Activated T-helper 2 cell treated with anti-CD3 and anti-CD28 coated beads, Interferon-gamma antibody, Interleukin-2, Interleukin-4, amounts not matched to agents 10 μg/mL and 5 μg/mL and 100 μg/mL, durations not matched to agents 14 hours and 24 hours and 36 hours (primary cell): ENCODE data around the gene SACM1L. TPM values are rescaled to one million over a fixed set of nuclear protein-coding genes. Genes with fewer than 3 reads are reported as not detected.

ENCODE experiments used
- DNase-seq: peaks from one replicate; pipeline ENCODE4 v3.0.0; 2021; ENCODE audit warnings: low spot score
- H3K27ac Mint-ChIP-seq: one replicate; pipeline ENCODE4 v1.8.0; 2021; ENCODE audit warnings: mixed read lengths
- H3K27me3 Mint-ChIP-seq: one replicate; pipeline ENCODE4 v1.8.0; 2021; ENCODE audit warnings: low read depth, mixed read lengths
- H3K36me3 Mint-ChIP-seq: one replicate; pipeline ENCODE4 v1.8.0; 2021; ENCODE audit warnings: low read depth, mixed read lengths
- H3K4me1 Mint-ChIP-seq: one replicate; pipeline ENCODE4 v1.8.0; 2021; ENCODE audit warnings: low read depth, mixed read lengths
- H3K4me3 Mint-ChIP-seq: one replicate; pipeline ENCODE4 v1.8.0; 2021; ENCODE audit warnings: low read depth, mild to moderate bottlenecking, moderate library complexity, mixed read lengths
- H3K9me3 Mint-ChIP-seq: one replicate; pipeline ENCODE4 v1.8.0; 2021; ENCODE audit warnings: mixed read lengths
- intact Hi-C: fragments of 100-400 bp; cut with micrococcal nuclease; formaldehyde crosslinking; loops from one replicate; pipeline ENCODE4 v1.15.1; 2023
- total RNA-seq: library from RNA; stranded (reverse); gene quantifications from 2 replicates; pipeline ENCODE4 v1.2.3, GENCODE V29; 2022

SACM1L gene
- total RNA-seq, 1 donor from 2014 or later: 105 TPM

- Mint-ChIP-seq H3K4me1 (peaks cover 11% of the 10 kb centered on the region), H3K9me3 (no peaks in the 10 kb centered on the region), H3K36me3 (no peaks in the 10 kb centered on the region), H3K27ac (no peak overlapping the region), H3K4me3 (no peak overlapping the region), H3K27me3 (peaks cover 49% of the 10 kb centered on the region)
- intact Hi-C loops: no loop called here
- no peak for DNase-seq
These were observed 85.7 kb downstream of the SACM1L start for GRCh38 chr3:45774581-45775521.

GRCh38 chr3:45775571-45776300, 86.5 kb downstream of the SACM1L start:
- intact Hi-C loops: no loop called here
- Mint-ChIP-seq H3K9me3 (no peaks in the 10 kb centered on the region), H3K4me1 (peaks cover 11% of the 10 kb centered on the region), H3K36me3 (no peaks in the 10 kb centered on the region), H3K27ac (no peak overlapping the region), H3K27me3 (peaks cover 40% of the 10 kb centered on the region), H3K4me3 (no peak overlapping the region)
- no peak for DNase-seq

GRCh38 chr3:45776301-45776595, 87.1 kb downstream of the SACM1L start:
- DNase-seq: no peak
- no peaks in the 10 kb centered on the region for H3K9me3 Mint-ChIP-seq
- no peak overlapping the region for H3K4me3 Mint-ChIP-seq
- peaks cover 11% of the 10 kb centered on the region for H3K4me1 Mint-ChIP-seq
- H3K36me3 Mint-ChIP-seq: no peaks in the 10 kb centered on the region
- no peak overlapping the region for H3K27ac Mint-ChIP-seq
- H3K27me3 Mint-ChIP-seq: peaks cover 35% of the 10 kb centered on the region
- intact Hi-C loops: no loop called here

- Mint-ChIP-seq H3K36me3 (no peaks in the 10 kb centered on the region), H3K4me1 (peaks cover 11% of the 10 kb centered on the region), H3K27ac (no peak overlapping the region), H3K27me3 (peaks cover 33% of the 10 kb centered on the region), H3K9me3 (no peaks in the 10 kb centered on the region), H3K4me3 (no peak overlapping the region)
- DNase-seq: no peak
- intact Hi-C loops: no loop called here
These were observed 87.4 kb downstream of the SACM1L start for GRCh38 chr3:45776611-45777010.

GRCh38 chr3:45777111-45777745, 88.0 kb downstream of the SACM1L start:
- Mint-ChIP-seq H3K4me1 (peaks cover 7% of the 10 kb centered on the region), H3K27ac (no peak overlapping the region), H3K36me3 (no peaks in the 10 kb centered on the region), H3K27me3 (peaks cover 30% of the 10 kb centered on the region), H3K4me3 (no peak overlapping the region), H3K9me3 (no peaks in the 10 kb centered on the region)
- intact Hi-C loops: no loop called here
- no peak for DNase-seq

- DNase-seq: no peak
- H3K4me1 Mint-ChIP-seq: peaks cover 2% of the 10 kb centered on the region
- no peak overlapping the region for H3K27ac Mint-ChIP-seq
- peaks cover 28% of the 10 kb centered on the region for H3K27me3 Mint-ChIP-seq
- H3K9me3 Mint-ChIP-seq: no peaks in the 10 kb centered on the region
- no peaks in the 10 kb centered on the region for H3K36me3 Mint-ChIP-seq
- intact Hi-C loops: no loop called here
- H3K4me3 Mint-ChIP-seq: no peak overlapping the region
These were observed 88.7 kb downstream of the SACM1L start for GRCh38 chr3:45777746-45778386.

GRCh38 chr3:45778761-45779201, 89.6 kb downstream of the SACM1L start:
- Mint-ChIP-seq H3K4me1 (no peaks in the 10 kb centered on the region), H3K9me3 (no peaks in the 10 kb centered on the region)

GRCh38 chr3:45779746-45780735, 90.8 kb downstream of the SACM1L start:
- DNase-seq: no peak
- Mint-ChIP-seq H3K36me3 (no peaks in the 10 kb centered on the region), H3K27ac (no peak overlapping the region), H3K27me3 (peaks cover 19% of the 10 kb centered on the region), H3K4me3 (no peak overlapping the region), H3K4me1 (no peaks in the 10 kb centered on the region), H3K9me3 (no peaks in the 10 kb centered on the region)
- intact Hi-C loops: no loop called here

More at GRCh38 chr3:45778761-45779201, 89.6 kb downstream of the SACM1L start:
- DNase-seq: no peak
- intact Hi-C loops: no loop called here
- Mint-ChIP-seq H3K36me3 (no peaks in the 10 kb centered on the region), H3K4me3 (no peak overlapping the region), H3K27me3 (peaks cover 19% of the 10 kb centered on the region), H3K27ac (no peak overlapping the region)

GRCh38 chr3:45781271-45781670, 92.1 kb downstream of the SACM1L start:
- no peaks in the 10 kb centered on the region for H3K4me1 Mint-ChIP-seq
- peaks cover 28% of the 10 kb centered on the region for H3K27me3 Mint-ChIP-seq
- intact Hi-C loops: no loop called here
- no peak overlapping the region for H3K27ac Mint-ChIP-seq
- H3K9me3 Mint-ChIP-seq: no peaks in the 10 kb centered on the region
- no peak for DNase-seq
- no peaks in the 10 kb centered on the region for H3K36me3 Mint-ChIP-seq
- no peak overlapping the region for H3K4me3 Mint-ChIP-seq

- no peak overlapping the region for H3K4me3 Mint-ChIP-seq
- no peak overlapping the region for H3K27ac Mint-ChIP-seq
- peaks cover 33% of the 10 kb centered on the region for H3K27me3 Mint-ChIP-seq
- H3K36me3 Mint-ChIP-seq: no peaks in the 10 kb centered on the region
- no peak for DNase-seq
- H3K4me1 Mint-ChIP-seq: no peaks in the 10 kb centered on the region
- intact Hi-C loops: no loop called here
- no peaks in the 10 kb centered on the region for H3K9me3 Mint-ChIP-seq
These were observed 92.6 kb downstream of the SACM1L start for GRCh38 chr3:45781841-45782240.

- Mint-ChIP-seq H3K27me3 (peaks cover 38% of the 10 kb centered on the region), H3K4me3 (no peak overlapping the region), H3K36me3 (no peaks in the 10 kb centered on the region), H3K4me1 (no peaks in the 10 kb centered on the region), H3K27ac (no peak overlapping the region), H3K9me3 (no peaks in the 10 kb centered on the region)
- intact Hi-C loops: no loop called here
- DNase-seq: no peak
These were observed 93.2 kb downstream of the SACM1L start for GRCh38 chr3:45782381-45782780.

- H3K9me3 Mint-ChIP-seq: peaks cover under 1% of the 10 kb centered on the region
- no peak overlapping the region for H3K27ac Mint-ChIP-seq
- H3K4me1 Mint-ChIP-seq: no peaks in the 10 kb centered on the region
- H3K36me3 Mint-ChIP-seq: no peaks in the 10 kb centered on the region
- intact Hi-C loops: no loop called here
- no peak overlapping the region for H3K4me3 Mint-ChIP-seq
- peaks cover 35% of the 10 kb centered on the region for H3K27me3 Mint-ChIP-seq
- no peak for DNase-seq
These were observed 94.5 kb downstream of the SACM1L start for GRCh38 chr3:45783667-45784066.
